ENCODE data around the gene AP1M2. TPM values are rescaled to one million over a fixed set of nuclear protein-coding genes. Genes with fewer than 3 reads are reported as not detected.
A peak's percentile ranks its signal among the peaks of the same experiment; 100 is the strongest.

Gene AP1M2
- total RNA-seq (not detected), polyA plus RNA-seq (not detected), total RNA-seq (not detected)

- intact Hi-C loops (cut with micrococcal nuclease): no loop called here
- Histone ChIP-seq H3K4me3 (ENCODE audit: low read length) (no peak within 1 kb of the TSS), H3K9me3 (ENCODE audit: control insufficient read depth in 2 of 3, low read length in 3 of 3) (no peaks in the 10 kb centered on the region), H3K36me3 (ENCODE audit: control insufficient read depth in 2 of 3, insufficient read depth in 3 of 3, low read length in 3 of 3) (no peaks in the 10 kb centered on the region), H3K4me1 (ENCODE audit: control insufficient read depth in 2 of 2, insufficient read depth in 2 of 2, low read length in 2 of 2) (peaks cover 0 to 5% of the 10 kb centered on the region in 2 donors), H3K27me3 (ENCODE audit: control insufficient read depth in 2 of 2, insufficient read depth in 2 of 2, low read length in 2 of 2) (no peaks in the 10 kb centered on the region), H3K27ac (ENCODE audit: low read depth, low read length) (no peak within 1 kb of the TSS)
- POLR2A ChIA-PET: no interaction called here
- CTCF ChIA-PET: interaction anchor here (9.7 kb wide), 1 partner anchor 59 kb away, joined by 287 read pairs; no protein-coding TSS in a partner anchor
- DNase-seq: no peak
- H3K36me3 Mint-ChIP-seq: peaks cover 0 to 7% (median 0%) of the 10 kb centered on the region in 5 donors
- H3K9me3 Mint-ChIP-seq: peaks cover 0 to 7% (median 0%) of the 10 kb centered on the region in 11 donors
- peaks cover 8 to 23% (median 11%) of the 10 kb centered on the region in 7 donors for H3K4me1 Mint-ChIP-seq
- no peak for ATAC-seq
- peak within 1 kb of the TSS in 2 of 10 donors; percentile 3 to 12 for H3K4me3 Mint-ChIP-seq
- H3K27ac Mint-ChIP-seq: peak within 1 kb of the TSS in 2 of 9 donors; percentile 5 to 23
- H3K27me3 Mint-ChIP-seq: peaks cover 7 to 23% (median 9%) of the 10 kb centered on the region in 5 donors
Measured at GRCh38 chr19:10587022-10587838, at the start of gene AP1M2. Gene AP1M2, minus strand, starts transcription at chr19:10587312. Its CDS starts 81 bp downstream, at chr19:10587231.

GRCh38 chr19:10636304-10636972 lies 49.3 kb upstream of the AP1M2 start:
- peaks cover 9 to 91% (median 26%) of the 10 kb centered on the region in 3 experiments for H3K36me3 ChIP-seq (ENCODE audit: control insufficient read depth in 2 of 3, insufficient read depth in 3 of 3, low read length in 3 of 3)
- no peak overlapping the region for H3K27ac ChIP-seq (ENCODE audit: low read depth, low read length)
- Mint-ChIP-seq H3K36me3 (peaks cover 14 to 45% (median 16%) of the 10 kb centered on the region in 5 donors), H3K4me3 (no peak overlapping the region), H3K27me3 (no peaks in the 10 kb centered on the region), H3K9me3 (peaks cover 0 to 1% (median 0%) of the 10 kb centered on the region in 11 donors), H3K4me1 (peaks cover 0 to 14% (median 8%) of the 10 kb centered on the region in 7 donors), H3K27ac (peak overlapping the region in 8 of 9 donors; percentile 13 to 95 (median 74))
- no peaks in the 10 kb centered on the region for H3K27me3 ChIP-seq (ENCODE audit: control insufficient read depth in 2 of 2, insufficient read depth in 2 of 2, low read length in 2 of 2)
- no peak overlapping the region for H3K4me3 ChIP-seq (ENCODE audit: low read length)
- no peaks in the 10 kb centered on the region for H3K9me3 ChIP-seq (ENCODE audit: control insufficient read depth in 2 of 3, low read length in 3 of 3)
- no peak for DNase-seq
- H3K4me1 ChIP-seq (ENCODE audit: control insufficient read depth in 2 of 2, insufficient read depth in 2 of 2, low read length in 2 of 2): no peaks in the 10 kb centered on the region
- ChIA-PET CTCF (interaction anchor here (0.6 kb wide), 1 partner anchor 340 kb away, joined by 3 read pairs; no protein-coding TSS in a partner anchor), POLR2A (interaction anchor here (1.1 to 1.4 kb wide), 2 partner anchors 14 to 28 kb away, joined by 3 read pairs; no protein-coding TSS in a partner anchor)
- ATAC-seq: no peak
- intact Hi-C loops (cut with micrococcal nuclease): no loop called here

- ATAC-seq (no peak), DNase-seq (no peak)
- Histone ChIP-seq H3K27ac (ENCODE audit: low read depth, low read length) (no peak overlapping the region), H3K4me3 (ENCODE audit: low read length) (no peak overlapping the region), H3K9me3 (ENCODE audit: control insufficient read depth in 2 of 3, low read length in 3 of 3) (no peaks in the 10 kb centered on the region), H3K27me3 (ENCODE audit: control insufficient read depth in 2 of 2, insufficient read depth in 2 of 2, low read length in 2 of 2) (no peaks in the 10 kb centered on the region), H3K36me3 (ENCODE audit: control insufficient read depth in 2 of 3, insufficient read depth in 3 of 3, low read length in 3 of 3) (peaks cover 9 to 90% (median 27%) of the 10 kb centered on the region in 3 experiments), H3K4me1 (ENCODE audit: control insufficient read depth in 2 of 2, insufficient read depth in 2 of 2, low read length in 2 of 2) (no peaks in the 10 kb centered on the region)
- intact Hi-C loops (cut with micrococcal nuclease): no loop called here
- CTCF ChIA-PET: no interaction called here
- Mint-ChIP-seq H3K9me3 (peaks cover 0 to 1% (median 0%) of the 10 kb centered on the region in 11 donors), H3K36me3 (peaks cover 14 to 51% (median 21%) of the 10 kb centered on the region in 5 donors), H3K27ac (peak overlapping the region in 4 of 9 donors; percentile 33 to 59 (median 48)), H3K27me3 (no peaks in the 10 kb centered on the region), H3K4me3 (no peak overlapping the region), H3K4me1 (peaks cover 0 to 12% (median 6%) of the 10 kb centered on the region in 7 donors)
- POLR2A ChIA-PET: interaction anchor here (1.2 kb wide), 1 partner anchor 16 kb away, joined by 5 read pairs; no protein-coding TSS in a partner anchor
Measured at GRCh38 chr19:10634963-10635362, 47.9 kb upstream of the AP1M2 start.

GRCh38 chr19:10634430-10634829 lies 47.3 kb upstream of the AP1M2 start:
- peaks cover 0 to 1% (median 0%) of the 10 kb centered on the region in 11 donors for H3K9me3 Mint-ChIP-seq
- no peaks in the 10 kb centered on the region for H3K4me1 ChIP-seq (ENCODE audit: control insufficient read depth in 2 of 2, insufficient read depth in 2 of 2, low read length in 2 of 2)
- DNase-seq (no peak), ATAC-seq (no peak)
- no peaks in the 10 kb centered on the region for H3K27me3 Mint-ChIP-seq
- H3K36me3 ChIP-seq (ENCODE audit: control insufficient read depth in 2 of 3, insufficient read depth in 3 of 3, low read length in 3 of 3): peaks cover 9 to 89% (median 27%) of the 10 kb centered on the region in 3 experiments
- ChIA-PET POLR2A (interaction anchor here (0.5 to 1.2 kb wide), 2 partner anchors 15 to 299 kb away, joined by 3 to 5 read pairs; no protein-coding TSS in a partner anchor), CTCF (interaction anchor here (0.6 kb wide), 1 partner anchor 24 kb away, joined by 3 read pairs; no protein-coding TSS in a partner anchor)
- H3K9me3 ChIP-seq (ENCODE audit: control insufficient read depth in 2 of 3, low read length in 3 of 3): no peaks in the 10 kb centered on the region
- intact Hi-C loops (cut with micrococcal nuclease): no loop called here
- no peak overlapping the region for H3K4me3 ChIP-seq (ENCODE audit: low read length)
- no peak overlapping the region for H3K4me3 Mint-ChIP-seq
- H3K27ac ChIP-seq (ENCODE audit: low read depth, low read length): no peak overlapping the region
- no peaks in the 10 kb centered on the region for H3K27me3 ChIP-seq (ENCODE audit: control insufficient read depth in 2 of 2, insufficient read depth in 2 of 2, low read length in 2 of 2)
- peaks cover 14 to 51% (median 21%) of the 10 kb centered on the region in 5 donors for H3K36me3 Mint-ChIP-seq
- H3K27ac Mint-ChIP-seq: peak overlapping the region in 2 of 9 donors; percentile 25 to 59
- H3K4me1 Mint-ChIP-seq: peaks cover 0 to 12% (median 6%) of the 10 kb centered on the region in 7 donors

GRCh38 chr19:10631874-10632273 lies 44.8 kb upstream of the AP1M2 start:
- ChIA-PET CTCF (no interaction called here), POLR2A (no interaction called here)
- Histone ChIP-seq H3K36me3 (ENCODE audit: control insufficient read depth in 2 of 3, insufficient read depth in 3 of 3, low read length in 3 of 3) (peaks cover 17 to 88% (median 22%) of the 10 kb centered on the region in 3 experiments), H3K27ac (ENCODE audit: low read depth, low read length) (no peak overlapping the region), H3K9me3 (ENCODE audit: control insufficient read depth in 2 of 3, low read length in 3 of 3) (no peaks in the 10 kb centered on the region), H3K4me3 (ENCODE audit: low read length) (no peak overlapping the region), H3K4me1 (ENCODE audit: control insufficient read depth in 2 of 2, insufficient read depth in 2 of 2, low read length in 2 of 2) (no peaks in the 10 kb centered on the region), H3K27me3 (ENCODE audit: control insufficient read depth in 2 of 2, insufficient read depth in 2 of 2, low read length in 2 of 2) (no peaks in the 10 kb centered on the region)
- H3K4me1 Mint-ChIP-seq: peaks cover 0 to 5% (median 0%) of the 10 kb centered on the region in 7 donors
- no peak overlapping the region for H3K4me3 Mint-ChIP-seq
- intact Hi-C loops (cut with micrococcal nuclease): no loop called here
- H3K27me3 Mint-ChIP-seq: no peaks in the 10 kb centered on the region
- H3K36me3 Mint-ChIP-seq: peaks cover 10 to 50% (median 23%) of the 10 kb centered on the region in 5 donors
- DNase-seq: no peak
- peak overlapping the region in 4 of 9 donors; percentile 3 to 56 (median 20) for H3K27ac Mint-ChIP-seq
- no peak for ATAC-seq
- peaks cover 0 to 1% (median 0%) of the 10 kb centered on the region in 11 donors for H3K9me3 Mint-ChIP-seq

GRCh38 chr19:10625762-10626138 lies 38.6 kb upstream of the AP1M2 start:
- H3K27ac Mint-ChIP-seq: peak overlapping the region in 8 of 9 donors; percentile 20 to 75 (median 60)
- intact Hi-C loops (cut with micrococcal nuclease): no loop called here
- ChIA-PET POLR2A (interaction anchor here (0.7 to 16.7 kb wide), 3 partner anchors 9 to 307 kb away, joined by 5 to 190 read pairs (median 7); no protein-coding TSS in a partner anchor), CTCF (interaction anchor here (0.6 to 1.9 kb wide), 2 partner anchors 45 to 75 kb away, joined by 3 to 9 read pairs; no protein-coding TSS in a partner anchor)
- peaks cover 31 to 45% (median 34%) of the 10 kb centered on the region in 7 donors for H3K4me1 Mint-ChIP-seq
- Histone ChIP-seq H3K4me3 (ENCODE audit: low read length) (no peak overlapping the region), H3K36me3 (ENCODE audit: control insufficient read depth in 2 of 3, insufficient read depth in 3 of 3, low read length in 3 of 3) (peaks cover 7 to 37% (median 8%) of the 10 kb centered on the region in 3 experiments), H3K27me3 (ENCODE audit: control insufficient read depth in 2 of 2, insufficient read depth in 2 of 2, low read length in 2 of 2) (no peaks in the 10 kb centered on the region), H3K4me1 (ENCODE audit: control insufficient read depth in 2 of 2, insufficient read depth in 2 of 2, low read length in 2 of 2) (peaks cover 10 to 14% of the 10 kb centered on the region in 2 donors), H3K9me3 (ENCODE audit: control insufficient read depth in 2 of 3, low read length in 3 of 3) (no peaks in the 10 kb centered on the region), H3K27ac (ENCODE audit: low read depth, low read length) (peak overlapping the region; percentile 48)
- peak overlapping the region in 3 of 10 donors; percentile 29 to 41 (median 35) for H3K4me3 Mint-ChIP-seq
- ATAC-seq (no peak), DNase-seq (no peak)
- H3K9me3 Mint-ChIP-seq: no peaks in the 10 kb centered on the region
- H3K27me3 Mint-ChIP-seq: no peaks in the 10 kb centered on the region
- peaks cover 0 to 23% (median 13%) of the 10 kb centered on the region in 5 donors for H3K36me3 Mint-ChIP-seq

Data from naive thymus-derived CD4-positive, alpha-beta T cell (primary cell).